HG03196 (cell line): ENCODE data around the gene METTL22.
"Not testable (repeated sequence)": the region's sequence is repeated elsewhere in the genome, so short reads cannot be mapped to it uniquely, and the experiment has no call there.

Source experiments
- ATAC-seq: cut with Tn5 transposase; IDR thresholded peaks from one replicate; pipeline ENCODE4 v1.9.1; 2021; ENCODE audit not compliant: unreplicated experiment

METTL22 gene

DNA sequence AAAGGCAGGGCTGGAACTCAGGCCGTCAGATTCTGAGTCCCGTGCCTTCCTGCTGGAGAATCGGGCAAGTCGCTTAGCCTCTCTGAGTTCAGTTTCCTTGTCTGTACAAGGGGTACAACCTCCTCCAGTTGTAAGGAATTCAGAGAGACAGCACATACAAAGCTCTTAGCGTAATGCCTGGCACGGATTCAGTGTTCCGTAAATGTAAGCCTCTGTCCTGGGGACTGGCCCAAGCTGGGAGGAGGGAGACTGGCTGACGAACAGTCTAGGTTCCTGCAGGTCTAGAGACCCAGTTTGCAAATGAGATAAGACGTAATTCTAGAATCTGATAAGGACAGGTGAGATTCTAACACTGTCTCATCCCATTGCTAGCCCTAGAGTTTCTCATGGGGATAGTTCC, 9.9 kb downstream of the METTL22 start:
- ATAC-seq, result no peak

DNA sequence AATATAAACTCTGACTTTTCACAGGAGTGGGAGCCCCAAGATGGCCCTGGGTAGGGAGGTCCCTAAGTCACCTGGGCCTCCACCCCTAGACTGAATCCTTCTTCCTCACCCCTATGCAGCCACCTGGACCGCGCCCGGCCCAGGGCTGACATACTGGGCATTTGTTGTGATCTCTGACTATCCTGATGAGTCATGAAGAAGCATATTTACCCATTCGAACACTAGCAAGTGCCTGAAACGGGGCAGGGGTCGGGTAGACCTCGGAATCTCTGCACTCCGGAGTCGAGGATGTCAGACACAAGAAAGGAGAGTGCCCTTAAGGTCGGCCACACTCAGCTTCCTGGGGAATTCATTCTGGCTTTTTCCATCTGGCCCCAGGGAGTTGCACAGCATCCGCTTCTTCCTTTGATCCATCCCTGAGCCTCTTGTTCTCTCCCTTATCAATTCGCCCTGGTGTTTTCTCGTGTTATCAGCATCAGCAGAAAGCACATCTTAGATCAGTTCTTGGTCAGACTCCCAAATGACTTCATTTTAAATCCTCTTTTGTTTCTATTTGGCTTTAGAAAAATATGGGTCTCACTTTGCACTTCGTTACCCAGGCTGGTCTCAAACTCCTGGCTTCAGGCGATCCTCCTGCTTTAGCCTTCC, 10.4 kb downstream of the METTL22 start:
- no peak for ATAC-seq

DNA sequence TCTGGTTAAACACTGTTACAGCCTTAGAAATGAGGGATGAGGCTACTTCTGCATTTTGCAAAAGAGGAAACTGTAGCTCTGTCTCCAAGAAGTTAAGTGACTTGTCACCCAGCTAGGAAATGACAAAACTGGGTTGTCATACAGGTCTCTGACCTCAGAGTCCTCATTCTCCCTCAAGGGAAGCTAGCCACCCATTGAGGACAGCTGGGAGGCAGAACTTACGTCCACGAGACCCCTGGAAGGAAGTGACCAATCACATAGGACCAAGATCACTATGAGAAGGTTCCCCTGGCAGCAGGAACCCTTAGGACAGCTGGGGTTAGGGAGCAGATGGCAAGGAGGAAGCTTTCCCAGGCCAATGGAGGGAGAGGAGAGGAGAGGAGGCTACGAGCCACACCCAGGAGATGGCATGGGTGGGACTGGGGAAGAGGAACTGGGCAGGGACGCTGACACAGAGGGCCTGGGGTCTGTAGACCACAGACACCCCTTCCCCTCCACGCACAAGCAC, 11.2 kb downstream of the METTL22 start:
- no peak for ATAC-seq

DNA sequence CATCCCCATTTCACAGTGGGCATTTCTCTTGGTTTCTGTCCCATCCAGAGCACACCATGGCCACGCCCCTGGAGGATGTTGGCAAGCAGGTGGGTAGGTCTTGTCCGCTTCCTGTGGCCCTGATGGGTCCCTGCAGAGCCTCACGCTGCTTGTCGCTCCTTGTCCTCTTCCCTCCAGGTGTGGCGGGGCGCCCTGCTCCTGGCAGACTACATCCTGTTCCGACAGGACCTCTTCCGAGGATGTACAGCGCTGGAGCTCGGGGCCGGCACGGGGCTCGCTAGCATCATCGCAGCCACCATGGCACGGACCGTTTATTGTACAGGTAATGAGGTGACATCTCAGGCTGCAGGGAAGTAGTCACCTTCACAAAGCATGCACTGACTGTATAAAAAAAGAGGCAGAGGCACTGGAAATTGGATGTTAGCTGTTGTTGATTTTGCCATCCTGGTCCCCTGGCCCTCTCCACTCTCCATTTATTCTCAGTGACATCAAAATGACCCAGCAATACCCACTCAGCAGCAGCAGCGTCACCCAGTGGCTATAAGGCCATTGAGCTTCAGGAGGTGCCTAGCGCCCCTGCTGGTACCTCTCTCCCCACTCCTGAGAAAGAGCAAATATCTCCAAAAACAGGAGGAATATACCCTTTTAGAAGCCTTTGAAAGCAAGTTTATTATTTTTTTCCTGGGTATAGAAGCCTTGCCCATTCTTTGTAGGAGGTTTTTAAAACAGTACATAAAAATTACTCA, 13.7 kb downstream of the METTL22 start:
- ATAC-seq, result no peak

DNA sequence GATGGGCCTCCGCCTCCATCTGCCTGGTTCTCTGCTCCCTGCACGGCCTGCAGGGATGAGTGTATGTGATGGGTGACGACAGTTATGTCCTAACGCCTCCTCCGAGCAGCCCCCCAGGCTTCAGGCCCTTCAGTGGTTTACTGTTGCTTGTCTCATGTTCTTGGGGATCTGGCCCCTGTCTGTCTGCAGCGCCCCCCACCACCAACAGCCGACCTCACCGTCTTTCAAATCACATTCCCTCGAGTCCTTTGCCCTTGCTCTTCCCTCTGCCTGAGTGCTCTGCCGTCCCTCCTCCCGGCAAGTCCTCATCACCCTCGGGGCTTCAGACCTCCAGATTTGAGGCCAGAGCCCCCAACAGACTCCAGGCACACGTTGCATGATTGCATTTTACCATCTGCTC, 18.2 kb downstream of the METTL22 start:
- ATAC-seq, result no peak

DNA sequence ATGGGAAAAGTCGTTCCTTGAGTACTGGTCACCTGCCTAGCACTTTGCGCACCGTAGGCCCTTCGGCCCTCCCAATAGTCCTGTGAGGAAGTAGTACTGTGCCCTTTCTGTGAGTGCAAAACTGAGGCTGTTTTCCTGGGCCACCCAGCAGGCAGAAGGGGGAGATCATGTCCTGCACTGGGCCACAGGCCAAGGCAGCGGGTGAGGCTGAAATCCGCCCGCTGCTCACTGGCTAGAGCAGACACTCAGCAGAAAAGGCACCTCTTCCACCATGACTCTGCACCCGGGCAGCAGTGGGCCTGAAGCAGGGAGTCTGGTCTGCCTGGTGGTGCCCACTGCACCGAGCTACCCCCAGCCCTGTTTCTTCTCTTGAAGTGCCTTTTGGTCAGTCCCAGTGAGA, 20.2 kb downstream of the METTL22 start:
- no peak for ATAC-seq

DNA sequence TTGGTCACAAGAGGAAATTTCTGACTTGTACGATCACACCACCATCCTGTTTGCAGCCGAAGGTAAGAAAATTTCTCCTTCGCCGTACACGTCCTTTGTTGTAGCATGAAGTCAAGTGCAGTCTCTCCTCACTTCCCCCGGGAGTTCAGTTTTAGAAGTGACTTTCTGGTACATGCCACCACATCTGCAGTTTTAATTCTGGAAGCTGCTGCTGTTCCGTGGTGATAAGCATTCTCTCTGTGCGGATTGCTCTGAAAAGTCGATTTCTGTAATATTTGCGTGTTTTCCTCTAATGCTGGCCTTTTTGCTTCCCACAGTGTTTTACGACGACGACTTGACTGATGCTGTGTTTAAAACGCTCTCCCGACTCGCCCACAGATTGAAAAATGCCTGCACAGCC, 20.6 kb downstream of the METTL22 start:
- ATAC-seq, result no peak

DNA sequence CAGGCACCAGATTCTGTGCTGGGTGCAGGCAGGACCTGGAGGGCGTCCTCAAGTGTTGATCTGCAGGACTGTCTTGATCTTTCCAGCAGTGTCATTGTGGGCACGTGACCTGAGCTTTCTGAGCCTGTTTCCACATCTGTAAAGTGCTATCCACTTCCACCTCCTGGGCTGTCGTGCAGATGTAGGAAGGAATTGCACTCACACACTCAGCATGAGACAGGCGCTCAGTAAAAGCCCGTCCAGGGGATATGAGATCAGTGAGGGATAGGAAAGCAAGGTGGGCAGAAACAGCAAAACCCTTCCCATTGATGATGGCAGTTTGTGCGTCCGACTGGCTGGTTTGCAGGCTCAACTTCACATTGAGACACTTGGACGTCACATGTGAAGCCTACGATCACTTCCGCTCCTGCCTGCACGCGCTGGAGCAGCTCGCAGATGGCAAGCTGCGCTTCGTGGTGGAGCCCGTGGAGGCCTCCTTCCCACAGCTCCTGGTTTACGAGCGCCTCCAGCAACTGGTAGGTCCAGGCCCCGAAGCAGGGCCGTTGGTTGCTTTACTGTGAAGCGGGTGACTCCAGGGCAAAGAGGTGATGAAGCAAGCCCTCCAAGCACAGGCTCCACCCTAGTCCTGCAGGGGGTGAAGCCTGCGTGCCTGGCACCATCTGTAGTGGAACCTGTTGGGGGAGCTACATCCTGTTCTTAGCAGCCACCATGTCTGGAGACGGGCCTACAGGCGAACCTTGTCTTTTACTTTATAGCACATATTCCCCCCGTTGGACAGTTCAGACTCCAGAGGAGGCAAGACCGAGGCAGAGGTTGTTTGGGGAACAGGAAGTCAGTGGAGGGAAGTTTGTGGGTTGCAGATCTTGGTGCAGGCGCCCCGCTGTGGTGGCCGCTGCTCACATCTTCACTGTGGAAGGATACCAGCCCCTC, 23.0 kb downstream of the METTL22 start:
- ATAC-seq, result no peak

DNA sequence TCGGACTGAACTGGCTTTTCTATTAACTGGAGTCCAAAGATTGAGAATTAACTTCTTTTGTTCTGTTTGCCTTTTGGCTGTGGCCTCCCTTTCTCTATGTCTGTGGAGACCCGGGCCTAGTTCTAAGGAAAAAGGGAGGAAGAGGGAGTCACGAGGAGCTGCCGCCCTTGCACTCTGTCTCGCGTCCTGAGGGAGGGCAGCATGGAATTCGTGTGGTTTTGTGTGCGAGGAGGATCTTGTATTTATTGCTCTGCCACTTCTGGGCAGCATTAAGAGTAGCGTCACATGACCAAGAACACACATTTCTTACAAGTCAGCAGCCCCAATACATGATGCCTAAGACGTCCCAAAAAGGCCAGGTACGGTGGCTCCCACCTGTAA, 23.6 kb downstream of the METTL22 start:
- ATAC-seq, result no peak

DNA sequence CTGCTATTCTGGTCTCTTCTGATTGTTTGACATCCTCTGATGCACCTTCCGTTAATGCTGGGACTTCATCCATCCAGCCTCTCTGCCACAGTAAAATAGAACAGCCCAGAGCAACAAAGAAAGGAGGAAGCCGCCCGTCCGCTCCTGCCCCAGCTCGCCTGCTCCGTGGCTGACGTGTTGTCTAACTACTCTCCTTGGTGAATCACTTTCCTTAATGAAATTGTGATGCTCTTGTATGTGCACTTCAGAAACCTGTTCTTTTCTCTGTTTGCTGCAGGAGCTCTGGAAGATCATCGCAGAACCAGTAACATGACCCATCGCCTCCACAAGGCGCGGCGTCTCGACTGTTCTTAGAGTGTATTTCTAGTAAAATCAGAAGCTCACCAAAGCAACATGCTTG, 24.3 kb downstream of the METTL22 start:
- no peak for ATAC-seq

DNA sequence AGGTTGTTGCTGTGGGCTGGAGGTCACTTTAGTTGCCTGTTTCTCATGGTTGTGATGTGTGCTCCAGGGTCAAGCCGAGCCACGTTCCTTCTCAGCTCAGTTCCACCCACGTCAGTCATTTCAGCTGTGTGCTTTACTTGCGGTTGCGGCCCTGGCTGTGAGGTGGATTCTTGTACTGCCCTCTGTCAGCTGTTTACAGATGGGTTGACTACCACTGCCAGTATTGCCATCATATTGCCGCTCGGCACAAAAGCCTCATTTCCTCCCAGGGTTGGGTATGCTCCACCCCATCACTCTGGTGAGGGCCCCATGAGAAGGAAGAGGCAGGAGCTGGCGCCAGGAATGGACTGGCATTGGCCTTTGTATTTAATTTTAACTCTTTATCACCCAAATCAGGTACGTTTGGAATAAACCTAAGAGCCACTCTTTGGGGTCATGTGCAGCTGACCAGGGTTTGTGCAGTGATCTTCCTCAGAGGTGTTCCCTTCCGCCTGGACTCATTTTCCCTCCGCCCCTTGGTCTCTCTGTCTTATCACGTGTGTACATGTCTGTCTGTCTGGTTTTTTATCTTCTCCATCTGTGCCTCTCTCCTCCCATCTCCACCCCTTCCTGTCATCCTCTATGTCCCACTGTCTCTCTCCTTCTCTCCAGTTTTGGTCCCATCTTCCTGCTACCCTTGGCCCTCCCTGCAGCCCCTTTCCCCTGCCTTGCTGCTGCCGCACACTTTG, 25.0 kb downstream of the METTL22 start:
- ATAC-seq, result no peak

DNA sequence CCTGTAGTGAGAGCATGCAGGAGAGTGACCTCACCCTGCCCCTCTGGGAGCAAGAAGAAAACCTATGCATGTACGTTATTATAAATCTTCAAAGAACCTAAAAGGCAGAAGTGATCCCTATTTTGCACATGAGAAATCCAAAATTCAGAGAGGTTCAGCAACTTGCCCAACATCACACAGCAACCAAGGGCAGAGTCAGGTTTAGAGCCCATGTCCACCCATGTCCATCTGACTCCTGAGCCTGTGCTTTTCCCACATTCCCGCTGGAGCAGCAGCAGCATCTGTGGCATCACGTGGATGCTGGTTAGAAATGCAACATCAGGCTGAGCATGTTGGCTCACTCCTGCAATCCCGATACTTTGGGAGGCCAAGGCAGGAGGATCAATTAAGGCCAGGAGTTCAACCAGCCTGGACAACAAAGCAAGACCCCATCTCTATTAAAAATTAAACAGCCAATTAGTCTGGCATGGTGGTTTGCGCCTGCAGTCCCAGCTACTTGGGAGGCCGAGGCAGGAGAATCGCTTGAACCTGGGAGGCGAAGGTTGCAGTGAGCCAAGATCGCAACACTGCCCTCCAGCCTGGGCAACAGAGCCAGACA, 26.3 kb downstream of the METTL22 start:
- no peak for ATAC-seq

DNA sequence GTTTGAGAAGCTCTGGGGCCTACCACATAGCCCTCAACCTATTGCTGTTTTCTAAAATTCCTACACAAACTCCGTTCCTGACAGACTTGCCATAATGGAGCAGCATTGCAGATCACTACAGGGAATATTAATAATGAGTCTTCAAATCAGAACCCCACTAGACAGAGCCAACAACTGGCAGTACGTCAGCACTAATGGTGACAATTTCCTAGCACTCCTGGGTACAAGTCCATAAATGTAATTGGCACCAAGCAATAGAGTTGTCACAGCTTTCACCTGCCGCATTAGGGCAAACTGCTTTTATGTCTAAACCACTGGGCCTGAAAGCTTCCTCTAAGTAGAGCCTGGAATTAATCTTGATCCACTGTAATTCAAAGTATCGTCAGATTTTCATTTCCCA, 27.4 kb downstream of the METTL22 start:
- ATAC-seq, result no peak

DNA sequence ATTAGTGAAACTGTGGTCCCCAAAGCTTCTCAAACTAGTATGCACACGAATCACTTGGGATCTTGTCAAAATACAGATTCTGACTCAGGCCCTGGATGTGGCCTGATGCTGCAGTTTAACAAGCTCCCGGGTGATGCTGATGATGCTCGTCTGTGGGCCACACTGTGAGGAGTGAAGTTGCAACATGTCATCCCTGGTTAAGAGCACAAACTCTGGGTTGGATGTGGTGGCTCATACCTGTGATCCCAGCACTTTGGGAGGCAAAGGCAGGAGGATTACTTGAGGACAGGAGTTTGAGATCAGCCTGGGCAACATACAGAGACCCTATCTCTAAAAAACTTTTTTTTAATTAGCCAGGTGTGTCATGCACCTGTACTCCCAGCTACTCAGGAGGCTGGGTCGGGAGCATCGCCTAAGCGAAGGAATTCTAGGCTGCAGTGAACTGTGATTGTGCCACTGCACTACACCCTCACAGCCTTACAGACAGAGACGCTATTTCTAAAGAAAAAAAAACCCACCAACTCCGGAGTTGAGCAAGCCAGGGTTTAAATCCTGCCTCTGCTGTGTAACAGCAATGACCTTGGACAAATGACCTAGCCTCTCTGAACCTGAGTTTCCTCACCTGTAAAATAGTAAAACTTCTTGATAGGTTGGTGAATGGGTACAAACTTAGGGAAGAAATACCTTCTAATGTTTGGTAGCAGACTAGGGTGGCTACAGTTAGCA, 28.5 kb downstream of the METTL22 start:
- no peak for ATAC-seq

DNA sequence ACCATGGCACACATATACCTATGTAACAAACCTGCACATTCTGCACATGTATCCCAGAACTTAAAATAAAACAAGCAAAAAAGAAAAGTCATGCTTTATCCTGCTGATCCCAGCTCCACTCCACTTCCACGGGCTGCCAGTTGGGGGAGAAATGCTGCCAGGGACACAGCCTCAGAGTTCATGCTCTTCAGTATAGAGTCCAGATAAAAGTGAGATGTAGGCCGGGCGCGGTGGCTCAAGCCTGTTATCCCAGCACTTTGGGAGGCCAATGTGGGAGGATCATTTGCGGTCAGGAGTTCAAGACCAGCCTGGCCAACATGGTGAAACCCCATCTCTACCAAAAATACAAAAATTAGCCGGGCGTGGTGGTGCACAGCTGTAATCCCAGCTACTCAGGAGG, 30.5 kb downstream of the METTL22 start:
- ATAC-seq, result not testable (repeated sequence)

DNA sequence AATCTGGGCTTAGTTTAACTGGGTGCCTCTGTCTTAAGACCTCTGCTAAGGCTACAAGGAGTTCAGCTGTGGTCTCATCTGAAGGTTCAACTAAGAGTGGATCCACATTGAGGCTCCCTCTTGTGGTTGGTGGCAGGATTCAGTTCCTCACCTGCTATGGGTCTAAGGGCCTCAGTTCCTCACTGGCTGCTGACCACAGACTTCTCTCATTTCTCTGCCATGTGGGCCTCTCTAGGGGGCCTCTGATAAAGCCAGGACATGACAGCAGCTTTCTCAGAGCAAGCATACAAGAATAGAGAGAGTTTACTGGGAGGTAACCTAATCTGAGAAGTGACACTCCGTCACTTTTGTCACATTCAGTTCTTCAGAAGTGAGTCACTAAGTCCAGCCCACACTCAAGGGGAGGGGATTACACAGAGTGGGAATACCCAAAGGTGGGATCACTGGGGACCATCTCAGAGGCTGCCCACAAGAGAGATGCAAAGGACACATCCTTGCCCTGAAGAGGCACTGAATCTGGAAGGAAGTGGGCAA, 33.8 kb downstream of the METTL22 start:
- no peak for ATAC-seq

DNA sequence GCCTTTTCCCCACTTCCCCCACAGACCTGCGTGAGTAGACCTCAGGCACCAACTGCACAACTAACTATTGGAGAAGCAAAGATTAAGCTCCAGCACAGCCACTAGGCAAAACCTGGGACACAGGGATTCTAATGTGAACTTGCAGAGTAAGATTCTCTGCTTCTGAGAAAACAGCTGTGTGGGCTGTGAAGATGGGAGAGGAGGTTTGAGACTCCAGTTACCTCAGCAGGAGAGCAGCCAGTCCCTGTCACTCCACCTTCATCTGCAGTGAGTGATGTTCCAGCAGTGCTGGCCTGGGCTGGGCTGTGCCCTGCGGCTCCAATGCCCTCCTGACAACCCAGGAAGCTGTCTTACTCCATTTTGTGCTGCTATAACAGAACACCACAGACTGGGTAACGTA, 34.9 kb downstream of the METTL22 start:
- ATAC-seq, result no peak

DNA sequence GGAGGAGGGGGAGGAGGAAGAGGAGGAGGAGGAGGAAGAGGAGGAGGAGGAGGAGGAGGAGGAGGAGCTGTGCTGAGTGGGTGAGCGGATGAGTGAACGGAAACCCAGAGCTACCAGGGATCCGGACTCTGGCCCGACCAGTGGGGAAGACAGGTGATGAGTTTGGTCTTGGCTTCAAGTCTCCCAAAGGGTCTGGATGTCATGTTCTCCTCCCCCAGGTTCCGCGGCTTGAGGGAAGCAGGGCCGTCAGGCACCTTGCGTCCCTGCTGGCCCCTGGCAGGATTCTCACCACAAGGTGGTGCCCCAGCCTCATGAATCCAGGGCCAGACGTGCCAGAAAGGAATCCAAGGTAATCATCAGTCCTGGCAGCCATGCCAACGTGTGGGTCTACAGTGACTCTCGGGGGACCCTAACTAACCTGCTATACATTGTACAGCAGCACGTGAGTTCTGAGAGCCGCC, 39.4 kb downstream of the METTL22 start:
- peak; percentile 76 for ATAC-seq

DNA sequence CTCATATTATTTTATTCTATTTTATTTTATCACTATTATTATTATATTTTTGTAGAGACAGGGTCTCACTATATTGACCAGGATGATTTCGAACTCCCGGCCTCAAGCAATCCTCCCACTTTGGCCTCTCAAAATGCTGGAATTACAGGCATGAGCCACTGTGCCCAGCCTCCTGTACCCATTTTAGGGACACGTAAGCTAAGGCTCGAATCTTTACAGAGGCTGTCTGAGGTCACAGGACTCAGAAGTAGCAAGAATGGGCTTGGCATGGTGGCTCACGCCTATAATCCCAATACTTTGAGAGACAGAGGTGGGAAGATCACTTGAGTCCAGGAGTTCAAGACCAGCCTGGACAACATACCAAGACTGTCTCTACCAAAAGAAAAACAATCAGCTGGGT, 40.2 kb downstream of the METTL22 start:
- ATAC-seq, result no peak
